HG02610 (cell line): ENCODE measurements around the gene ASTN2.

ENCODE experiments used
- ATAC-seq: cut with Tn5 transposase; IDR thresholded peaks from one replicate; pipeline ENCODE4 v1.9.1; 2021; ENCODE audit warnings: mild to moderate bottlenecking, moderate library complexity; ENCODE audit not compliant: unreplicated experiment

ASTN2 gene

DNA sequence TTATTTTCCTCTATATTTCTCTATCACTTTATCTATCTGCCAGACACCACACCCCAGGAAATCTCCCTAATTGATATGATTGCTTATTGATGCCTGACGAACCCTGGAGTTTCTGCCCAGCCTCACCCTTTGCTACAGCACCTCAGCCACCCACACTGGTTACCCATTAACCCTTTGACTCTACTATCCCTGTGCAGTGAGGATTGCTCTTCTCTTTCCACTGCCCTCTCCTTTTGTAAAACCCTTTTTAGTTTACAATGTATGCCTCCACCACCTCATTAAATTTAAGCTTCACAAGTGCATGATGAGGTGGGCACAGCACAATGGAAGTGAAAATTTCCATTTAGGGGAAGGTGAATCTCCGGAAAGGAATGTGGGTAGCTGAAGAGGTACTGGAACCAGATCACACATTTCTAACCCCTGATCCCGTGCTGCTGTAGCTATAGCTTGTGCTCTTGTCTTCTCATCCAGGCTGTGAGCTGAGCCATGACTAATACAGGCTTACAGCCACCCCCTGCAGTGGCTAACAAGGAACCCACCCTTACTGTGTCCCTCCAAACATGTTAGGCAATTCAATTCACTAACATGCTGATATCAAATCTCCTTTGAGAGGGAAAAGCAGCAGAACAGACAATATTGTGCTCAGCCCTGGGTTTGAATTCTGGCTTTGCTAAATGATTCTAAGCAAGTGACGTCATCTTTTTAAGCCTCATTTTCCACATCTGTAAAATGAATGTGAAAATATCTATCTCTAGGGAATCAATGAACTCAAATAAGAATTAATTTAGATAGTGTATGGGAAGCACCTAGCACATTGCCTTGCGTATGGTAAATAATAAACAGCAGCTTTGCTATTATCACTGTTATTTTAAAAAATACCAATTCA lies 914.6 kb downstream of the ASTN2 start:
- ATAC-seq = no peak

DNA sequence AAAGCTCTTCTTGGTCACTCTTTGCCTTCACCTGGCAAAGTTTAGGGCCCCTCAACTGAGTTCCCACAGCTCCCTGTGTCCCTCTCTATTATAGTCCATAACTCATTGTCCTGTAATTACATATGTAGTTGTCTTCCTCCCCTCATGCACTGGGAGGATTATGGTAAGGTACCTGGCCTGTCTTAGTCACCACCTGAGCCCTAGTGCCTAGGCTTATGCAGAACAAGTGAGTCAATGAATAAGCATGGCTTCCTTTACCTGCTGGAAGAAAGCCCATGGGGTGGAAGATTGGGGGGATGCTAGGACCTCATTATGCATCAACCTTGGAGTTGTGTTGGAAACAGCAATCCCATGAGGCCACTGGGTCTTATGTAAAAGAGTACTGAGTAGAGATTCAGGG lies 915.4 kb downstream of the ASTN2 start:
- ATAC-seq = no peak

DNA sequence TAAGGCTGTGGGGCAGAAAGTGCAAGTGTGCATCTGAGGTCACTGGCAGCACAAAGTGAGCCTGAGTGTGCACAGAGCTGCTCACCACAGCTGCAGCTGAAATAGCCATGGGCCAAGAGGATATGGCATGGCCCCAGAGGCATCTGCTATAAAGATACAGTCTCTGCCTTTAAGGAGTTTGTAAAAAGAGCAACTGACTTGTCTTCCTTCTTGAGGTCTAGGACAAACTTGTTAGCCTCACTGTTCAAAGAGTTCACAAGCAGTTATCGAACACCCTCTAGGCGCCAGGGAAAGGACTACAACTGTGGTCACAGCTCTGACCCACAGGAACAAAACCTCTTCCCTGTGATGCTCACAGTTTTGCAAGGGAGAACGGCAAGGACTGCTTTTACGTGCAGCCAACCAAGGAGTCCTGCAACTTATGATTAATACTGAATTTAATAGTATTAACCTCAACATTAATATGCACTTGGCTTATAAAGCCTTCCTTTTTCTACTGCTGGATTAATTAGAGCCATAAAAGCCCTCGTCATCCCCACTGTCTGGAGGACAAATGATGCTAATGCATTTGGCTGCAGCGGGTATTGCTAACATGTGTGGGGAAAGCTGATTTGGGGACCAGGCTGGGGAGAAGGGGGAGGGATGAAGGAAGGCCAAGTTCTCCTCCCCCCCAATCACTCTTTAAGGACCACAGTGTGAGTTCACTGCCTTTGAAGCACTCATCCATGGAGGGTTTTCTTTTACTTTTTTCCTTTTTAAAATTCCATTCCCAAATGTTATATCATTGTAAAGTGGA lies 917.6 kb downstream of the ASTN2 start:
- no peak for ATAC-seq

GRCh38 chr9:116496167-116496566 lies 918.7 kb downstream of the ASTN2 start:
- ATAC-seq = no peak

DNA sequence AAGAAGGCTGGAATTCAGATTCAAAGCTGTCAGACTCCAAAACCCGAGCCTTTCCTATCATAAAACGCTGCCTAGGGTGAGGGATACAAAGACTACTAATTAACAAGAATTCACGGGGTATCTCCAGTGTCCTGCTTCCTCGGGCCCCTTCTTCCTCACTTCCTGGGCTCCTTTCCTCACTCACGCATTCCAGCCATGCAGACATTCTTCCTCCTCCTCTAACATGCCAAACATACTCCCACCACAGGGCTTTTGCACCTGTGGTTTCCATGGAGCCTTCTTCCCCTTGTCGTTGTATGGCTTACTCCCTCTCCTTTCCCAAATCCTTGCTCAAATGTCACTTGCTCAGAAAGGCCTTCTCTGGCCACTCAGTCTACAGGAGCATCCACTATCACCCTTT lies 919.1 kb downstream of the ASTN2 start:
- ATAC-seq = no peak

GRCh38 chr9:116494815-116495634 lies 919.8 kb downstream of the ASTN2 start:
- ATAC-seq = peak; percentile 69

- ATAC-seq = no peak
Observed at GRCh38 chr9:116493183-116493860, 921.5 kb downstream of the ASTN2 start.

- no peak for ATAC-seq
Observed at GRCh38 chr9:116491659-116492058, 923.2 kb downstream of the ASTN2 start.

GRCh38 chr9:116491219-116491618 lies 923.6 kb downstream of the ASTN2 start:
- no peak for ATAC-seq

GRCh38 chr9:116490321-116490720 lies 924.5 kb downstream of the ASTN2 start:
- ATAC-seq = no peak

DNA sequence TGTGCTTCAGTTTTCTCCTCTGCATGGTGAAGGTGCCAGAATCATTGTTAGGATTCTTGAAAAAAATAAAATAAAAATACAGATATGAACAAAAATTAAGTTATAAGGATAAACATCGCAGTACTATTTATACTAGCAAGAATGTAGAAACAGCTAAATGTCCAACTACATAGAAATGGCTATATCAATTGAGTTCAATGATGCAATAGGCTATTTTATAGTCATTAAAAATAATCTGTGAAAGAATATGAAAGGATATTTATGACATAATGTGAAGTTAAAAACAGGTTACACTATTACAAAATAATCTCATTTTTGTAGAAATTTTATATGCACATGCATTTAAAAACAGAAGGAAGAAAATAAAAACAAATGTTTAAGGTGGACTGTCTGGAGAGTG lies 926.5 kb downstream of the ASTN2 start:
- no peak for ATAC-seq

DNA sequence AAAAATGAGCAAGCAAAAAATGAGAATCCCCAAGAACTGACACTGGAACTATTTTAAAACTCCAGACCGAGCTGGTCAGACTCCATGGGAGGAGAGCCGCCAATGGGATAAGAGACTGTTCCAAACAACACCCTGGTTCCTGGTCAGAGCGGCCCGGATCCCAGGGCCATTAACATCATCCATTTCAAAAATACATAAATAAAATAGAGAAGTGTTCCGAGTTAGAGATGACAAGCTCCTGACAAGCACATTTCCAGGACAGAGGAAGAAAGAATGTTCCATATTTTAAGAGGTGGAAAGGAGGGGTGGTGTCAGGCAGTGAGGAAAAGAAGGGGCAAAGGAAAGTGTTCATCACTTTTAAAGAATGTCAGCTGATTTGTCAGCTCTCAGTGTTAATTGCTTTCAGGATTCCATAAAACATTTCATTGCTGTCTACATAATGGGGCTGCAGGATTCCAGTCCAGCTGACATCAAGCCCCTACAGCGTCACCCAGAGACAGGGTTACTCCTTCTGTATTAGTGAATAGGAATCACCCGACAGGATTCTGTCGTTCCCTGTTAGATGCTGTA lies 930.3 kb downstream of the ASTN2 start:
- no peak for ATAC-seq

DNA sequence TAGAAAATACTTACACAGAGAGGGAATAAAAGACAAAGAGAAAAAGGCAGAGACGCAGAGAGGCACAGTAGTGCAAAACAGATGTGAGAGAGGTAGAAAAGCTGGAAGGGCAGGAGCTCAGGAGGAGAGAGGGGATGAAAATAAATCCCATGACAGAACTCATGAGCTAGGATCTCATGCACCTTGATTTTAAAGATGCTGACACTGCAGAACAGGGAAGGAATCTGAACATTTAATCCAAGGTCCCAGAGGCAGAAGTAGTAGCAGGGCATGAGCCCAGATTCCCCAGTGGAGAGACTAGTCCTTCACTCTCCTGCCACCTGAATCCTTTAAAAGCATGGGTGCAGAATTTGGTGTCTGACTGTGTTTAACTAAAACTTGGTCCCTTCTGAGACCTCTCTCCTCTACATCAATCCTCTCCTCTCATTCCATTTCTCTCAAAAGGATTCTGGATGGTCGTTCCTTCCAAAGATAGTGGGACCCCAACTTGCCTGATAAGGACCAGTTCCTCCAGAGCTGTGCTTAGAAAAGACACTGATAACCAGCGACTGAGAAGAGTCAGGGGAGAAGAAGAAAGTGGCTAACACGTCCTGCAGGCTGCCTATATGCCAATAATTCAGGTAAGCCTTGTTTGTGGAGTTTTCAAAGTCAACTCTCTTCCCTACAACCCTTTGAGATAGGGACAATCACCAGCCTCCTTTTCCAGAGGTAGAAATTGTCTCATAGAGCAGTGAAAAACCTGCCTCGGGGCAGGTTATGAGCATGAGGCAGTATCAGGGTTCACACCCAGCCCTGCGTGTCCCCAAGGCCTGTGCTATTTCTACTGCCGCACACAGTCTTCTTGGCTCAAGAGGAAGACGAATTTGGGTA lies 931.0 kb downstream of the ASTN2 start:
- no peak for ATAC-seq

DNA sequence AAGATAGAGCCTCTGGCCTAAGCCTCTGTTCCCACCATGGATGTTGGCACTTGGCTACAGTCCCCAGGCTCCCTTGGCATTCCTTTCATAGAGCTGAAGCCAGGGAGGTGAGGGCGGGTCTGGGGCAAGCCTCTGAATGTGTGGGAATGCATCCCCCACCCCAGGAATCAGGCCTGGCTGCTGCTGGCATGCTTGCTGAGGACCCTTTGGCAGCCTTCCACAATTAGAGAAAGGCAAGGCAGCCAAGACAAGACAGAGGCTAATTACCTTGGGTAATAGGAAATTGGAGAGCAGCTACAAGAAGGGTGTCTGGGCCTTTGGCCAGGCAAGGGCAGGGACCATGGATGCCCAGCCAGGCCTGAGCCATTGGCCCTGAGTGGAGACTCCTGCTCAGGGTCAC lies 932.1 kb downstream of the ASTN2 start:
- ATAC-seq = no peak

DNA sequence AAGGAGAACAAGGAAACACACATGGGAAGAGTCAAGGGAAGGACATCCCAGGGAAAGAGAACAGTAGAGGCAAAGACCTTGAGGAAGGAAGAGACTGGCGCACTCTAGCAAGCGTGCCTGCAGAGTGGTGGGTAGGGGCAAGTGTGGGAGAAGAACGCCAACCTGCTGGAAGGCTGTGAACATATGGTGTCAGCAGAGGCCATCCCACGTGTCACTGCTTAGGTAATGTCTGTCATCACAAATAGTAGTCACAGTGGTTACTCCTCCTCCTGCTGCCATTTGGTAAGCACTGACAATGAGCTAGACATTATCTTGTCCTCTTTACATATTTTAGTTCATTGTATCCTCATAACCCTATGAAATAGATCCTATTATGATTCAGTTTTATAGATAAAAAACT lies 934.2 kb downstream of the ASTN2 start:
- ATAC-seq = no peak

- ATAC-seq = no peak
Observed at GRCh38 chr9:116479967-116480366, 934.9 kb downstream of the ASTN2 start.

GRCh38 chr9:116479056-116479544 lies 935.8 kb downstream of the ASTN2 start:
- no peak for ATAC-seq

DNA sequence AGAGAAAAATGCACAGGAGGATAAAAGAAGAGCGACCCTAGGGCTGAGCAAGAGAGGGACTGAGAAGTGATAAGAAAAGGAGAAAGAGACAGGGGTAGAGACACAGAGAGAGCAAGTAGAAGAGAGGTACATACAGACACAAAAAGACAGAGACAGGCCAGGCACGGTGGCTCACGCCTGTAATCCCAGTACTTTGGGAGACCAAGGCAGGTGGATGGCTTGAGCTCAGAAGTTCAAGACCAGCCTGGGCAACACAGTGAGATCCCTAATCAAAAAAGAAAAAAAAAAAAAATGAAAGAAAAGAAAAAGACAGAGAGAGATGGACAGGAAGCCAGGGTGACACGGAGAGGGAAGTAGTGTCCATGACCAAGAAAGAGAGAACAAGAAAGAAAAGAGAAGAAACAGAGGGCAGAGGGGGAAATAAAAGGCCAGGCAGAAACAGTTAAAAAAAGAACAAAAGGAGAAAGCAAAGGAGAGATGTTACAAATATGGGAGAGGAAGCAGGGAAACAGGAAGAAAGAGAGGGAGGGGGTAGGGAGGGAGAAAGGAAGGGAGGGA lies 937.2 kb downstream of the ASTN2 start:
- ATAC-seq = no peak

GRCh38 chr9:116476935-116477381 lies 937.9 kb downstream of the ASTN2 start:
- ATAC-seq = no peak
